Measurements from ENCODE around the gene PGAP2. TPM values are rescaled to one million over a fixed set of nuclear protein-coding genes. Genes with fewer than 3 reads are reported as not detected.

The PGAP2 gene
- total RNA-seq, 1 donor: 10.9 TPM

GRCh38 chr11:3854977-3855807 is 46.8 kb downstream of the PGAP2 start, which contains the start of gene STIM1:
Gene STIM1 (plus strand): TSS chr11:3855664. CDS start chr11:3856271, 607 bp downstream.
- Histone ChIP-seq H3K4me1 (ENCODE audit: insufficient read depth, low read length) (peaks cover 28% of the 10 kb centered on the region), H3K79me2 (ENCODE audit: insufficient read depth, low read length) (peaks cover 43% of the 10 kb centered on the region), H3K4me3 (ENCODE audit: insufficient read depth, low read length) (peak within 1 kb of the TSS; percentile 96), H3K36me3 (ENCODE audit: insufficient read depth, low read length) (no peaks in the 10 kb centered on the region), H3K27me3 (ENCODE audit: insufficient read depth, low read length) (no peaks in the 10 kb centered on the region), H3K27ac (ENCODE audit: low read depth, low read length) (peak within 1 kb of the TSS; percentile 89), H3K9me3 (ENCODE audit: low read depth, low read length) (no peaks in the 10 kb centered on the region), H4K20me1 (ENCODE audit: insufficient read depth, low read length) (peaks cover 8% of the 10 kb centered on the region), H2AFZ (ENCODE audit: low read length) (peak within 1 kb of the TSS; percentile 98), H3K4me2 (ENCODE audit: insufficient read depth, low read length) (peak within 1 kb of the TSS; percentile 90)
- peak; percentile 88 for TF ChIP-seq CTCF (IDR thresholded peaks at IDR 0.05; ENCODE audit: extremely low read depth, low read depth, low read length)
- peak; percentile 99 for DNase-seq (ENCODE audit: insufficient read length, low spot score, missing footprints)

GRCh38 chr11:3855808-3856491 is 47.6 kb downstream of the PGAP2 start:
- peak; percentile 73 for DNase-seq (ENCODE audit: insufficient read length, low spot score, missing footprints)
- TF ChIP-seq CTCF (IDR thresholded peaks at IDR 0.05; ENCODE audit: extremely low read depth, low read depth, low read length): no peak
- peak overlapping the region; percentile 91 for H2AFZ ChIP-seq (ENCODE audit: low read length)
- H3K36me3 ChIP-seq (ENCODE audit: insufficient read depth, low read length): no peaks in the 10 kb centered on the region
- peaks cover 8% of the 10 kb centered on the region for H4K20me1 ChIP-seq (ENCODE audit: insufficient read depth, low read length)
- H3K4me2 ChIP-seq (ENCODE audit: insufficient read depth, low read length): peak overlapping the region; percentile 90
- peak overlapping the region; percentile 96 for H3K4me3 ChIP-seq (ENCODE audit: insufficient read depth, low read length)
- no peaks in the 10 kb centered on the region for H3K9me3 ChIP-seq (ENCODE audit: low read depth, low read length)
- H3K4me1 ChIP-seq (ENCODE audit: insufficient read depth, low read length): peaks cover 28% of the 10 kb centered on the region
- no peaks in the 10 kb centered on the region for H3K27me3 ChIP-seq (ENCODE audit: insufficient read depth, low read length)
- peaks cover 51% of the 10 kb centered on the region for H3K79me2 ChIP-seq (ENCODE audit: insufficient read depth, low read length)
- H3K27ac ChIP-seq (ENCODE audit: low read depth, low read length): peak overlapping the region; percentile 39

- no peaks in the 10 kb centered on the region for H3K36me3 ChIP-seq (ENCODE audit: insufficient read depth, low read length)
- H3K4me3 ChIP-seq (ENCODE audit: insufficient read depth, low read length): peak overlapping the region; percentile 96
- peaks cover 28% of the 10 kb centered on the region for H3K4me1 ChIP-seq (ENCODE audit: insufficient read depth, low read length)
Measured at GRCh38 chr11:3856856-3857553, 48.6 kb downstream of the PGAP2 start.

More at GRCh38 chr11:3856856-3857553, 48.6 kb downstream of the PGAP2 start:
- Histone ChIP-seq H3K27me3 (ENCODE audit: insufficient read depth, low read length) (no peaks in the 10 kb centered on the region), H4K20me1 (ENCODE audit: insufficient read depth, low read length) (peaks cover 8% of the 10 kb centered on the region), H3K79me2 (ENCODE audit: insufficient read depth, low read length) (peaks cover 58% of the 10 kb centered on the region), H3K4me2 (ENCODE audit: insufficient read depth, low read length) (peak overlapping the region; percentile 90), H3K9me3 (ENCODE audit: low read depth, low read length) (no peaks in the 10 kb centered on the region), H3K27ac (ENCODE audit: low read depth, low read length) (no peak overlapping the region), H2AFZ (ENCODE audit: low read length) (no peak overlapping the region)
- no peak for DNase-seq (ENCODE audit: insufficient read length, low spot score, missing footprints)
- TF ChIP-seq CTCF (IDR thresholded peaks at IDR 0.05; ENCODE audit: extremely low read depth, low read depth, low read length): no peak
